Ovary (tissue), 9 donors: Measurements from ENCODE around the gene ZNF429. TPM values are rescaled to one million over a fixed set of nuclear protein-coding genes. Genes with fewer than 3 reads are reported as not detected.

Source experiments
- DNase-seq, 5 donors: peaks; one replicate each; pipeline ENCODE4 v3.0.0-alpha.2; 2019 to 2020
- H3K27ac ChIP-seq, 2 donors: fragments of 200-600 bp; one replicate each; pipeline versions ENCODE4 v1.5.1 to v1.8.0; 2019 to 2022
- H3K27me3 ChIP-seq: fragments of 200-600 bp; one replicate; pipeline ENCODE4 v1.8.0; 2022
- H3K36me3 ChIP-seq: fragments of 200-600 bp; sonication (generic); one replicate; pipeline ENCODE4 v1.5.1; 2019
- H3K4me1 ChIP-seq: one replicate; pipeline ENCODE4 v1.8.1; 2013; ENCODE audit warnings: mild to moderate bottlenecking, moderate library complexity; ENCODE audit not compliant: insufficient read depth
- H3K4me3 ChIP-seq: fragments of 200-600 bp; sonication (generic); one replicate; pipeline ENCODE4 v1.5.1; 2017
- H3K9me3 ChIP-seq, 2 donors: fragments of 200-600 bp in 1 of 2; sonication (generic) in 1 of 2; one replicate each; pipeline versions ENCODE4 v1.5.1 to v1.8.1; 2013 to 2019; ENCODE audit warnings: mild to moderate bottlenecking in 1 of 2, moderate library complexity in 1 of 2
- CTCF ChIP-seq, 3 donors: fragments of 450-650 bp in 2 of 3; fragments of 200-600 bp in 1 of 3; IDR thresholded peaks; one replicate each; pipeline versions ENCODE4 v1.5.1 to v1.8.0; 2016 to 2022; ENCODE audit warnings: antibody characterized with exemption in 3 of 3, mild to moderate bottlenecking in 1 of 3
- EP300 ChIP-seq: sonication (generic); formaldehyde crosslinking; IDR thresholded peaks from one replicate; pipeline ENCODE4 v1.6.1; 2017; ENCODE audit warnings: antibody characterized with exemption
- POLR2A ChIP-seq: fragments of 450-650 bp; IDR thresholded peaks from one replicate; pipeline ENCODE4 v1.6.1; 2017; ENCODE audit warnings: antibody characterized with exemption, mild to moderate bottlenecking, moderate library complexity
- WGBS, 3 donors: extraction: QIAGEN DNeasy Blood & Tissue Kit in 1 of 3; methylation state at CpG; one replicate each; pipeline versions ENCODE4 v1.1.5 to v1.1.7; 2013 to 2017; 5-methylcytosine and 5-hydroxymethylcytosine counted together
- intact Hi-C, 4 donors: fragments of 100-400 bp; cut with DNase I; formaldehyde crosslinking; loops; one replicate each; pipeline versions ENCODE4 v1.11.0 to v1.15.1; 2022 to 2023
- polyA plus RNA-seq, 2 donors: library from polyadenylated mRNA; stranded (reverse); fragments of 200-250 nt in 1 of 2; fragments of 350-450 nt in 1 of 2; fragmentation: Illumina TruSeq in 1 of 2; extraction: RNeasy Lipid Tissue Mini Kit (QIAGEN cat#74804) in 1 of 2; gene quantifications; one replicate each; pipeline ENCODE4 v1.2.3, GENCODE V29; 2013 to 2014
- total RNA-seq, 7 donors: library from RNA; depleted of rRNA in 2 of 7; stranded (reverse); fragments of >200 nt in 2 of 7; fragmentation: NEBNext Ultra II Directional in 3 of 7; extraction: Animal tissue kit (Norgen Biotek cat#: 25700) in 3 of 7; gene quantifications; one replicate each; pipeline versions ENCODE4 v1.1.0 to v1.2.4, GENCODE V29; 2016 to 2023
- donor health status: DM: no; HTN: no; CAD: no; lungs with moderate emphysema.
- donor health status: DM: no; HTN: no; CAD: no.
- donor health status: Bipolar disorder and iron deficiency.
- donor health status: DM: yes; HTN: yes; CAD: no.
- donor health status: DM: no; HTN: no; CAD: no.
- donor health status: DM: yes; HTN: yes; CAD: no.

ZNF429 gene
- total and polyA plus RNA-seq, 9 donors = 10.9 to 22.8 (median 13.2) TPM

DNA sequence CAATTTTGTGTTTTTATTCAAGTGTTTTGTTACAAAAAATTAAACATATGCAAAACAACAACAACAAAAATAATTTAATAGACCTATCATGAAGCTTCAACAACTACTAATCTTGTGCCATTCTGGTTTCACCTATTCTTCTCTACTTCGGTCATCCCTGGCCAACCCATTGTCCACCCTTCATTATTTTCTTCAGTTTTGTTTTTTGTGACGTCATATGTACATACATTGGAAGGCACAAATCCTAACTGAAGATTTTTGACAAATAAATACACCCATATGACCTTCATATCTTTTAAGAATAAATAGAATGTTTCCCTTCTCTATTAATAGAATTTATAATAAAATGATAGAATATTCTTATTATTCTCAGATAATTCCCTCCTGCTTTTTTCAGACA lies 69.2 kb downstream of the ZNF429 start:
- Histone ChIP-seq H3K9me3 (no peaks in the 10 kb centered on the region), H3K27ac (no peak overlapping the region)
- 65 to 94% (median 76%) methylated on average over 2 of the region's 2 CpGs for WGBS, 3 donors

DNA sequence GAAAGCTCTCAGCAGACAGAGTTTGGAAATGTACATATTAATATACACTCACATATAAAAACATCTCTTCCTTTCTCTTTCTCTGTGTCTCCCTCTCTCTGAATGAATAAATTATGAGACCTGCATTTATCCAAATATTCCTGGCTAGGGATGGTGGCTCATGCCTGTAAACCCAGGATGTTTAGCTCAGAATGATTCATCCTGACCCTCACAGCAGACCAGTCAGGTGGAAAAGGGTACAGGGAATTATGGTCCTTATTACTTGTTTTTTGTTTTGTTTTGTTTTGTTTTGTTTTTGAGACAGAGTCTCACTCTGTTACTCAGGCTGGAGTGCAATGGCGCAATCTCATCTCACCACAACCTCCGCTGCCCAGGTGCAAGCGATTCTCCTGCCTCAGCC lies 71.1 kb downstream of the ZNF429 start:
- TF ChIP-seq EP300 = no peak
- TF ChIP-seq POLR2A = no peak
- TF ChIP-seq CTCF (IDR thresholded peaks at IDR 0.05) = no peak
- DNase-seq = no peak
- WGBS, 3 donors = 95 to 99% (median 98%) methylated on average over 3 of the region's 3 CpGs

More for the DNA sequence above, 69.2 kb downstream of the ZNF429 start:
- Histone ChIP-seq H3K27me3 (no peaks in the 10 kb centered on the region), H3K4me1 (no peaks in the 10 kb centered on the region), H3K36me3 (no peaks in the 10 kb centered on the region), H3K4me3 (no peak overlapping the region)
- DNase-seq = no peak
- TF ChIP-seq EP300 = no peak
- TF ChIP-seq CTCF (IDR thresholded peaks at IDR 0.05) = no peak
- TF ChIP-seq POLR2A = no peak
- intact Hi-C loops = no loop called here

GRCh38 chr19:21580101-21580500 lies 74.7 kb downstream of the ZNF429 start:
- H3K9me3 ChIP-seq = no peaks in the 10 kb centered on the region
- WGBS, 3 donors = 51 to 59% (median 56%) methylated on average over 3 of the region's 3 CpGs

More for the DNA sequence above, 71.1 kb downstream of the ZNF429 start:
- Histone ChIP-seq H3K9me3 (no peaks in the 10 kb centered on the region), H3K27ac (no peak overlapping the region), H3K4me3 (no peak overlapping the region), H3K36me3 (no peaks in the 10 kb centered on the region), H3K27me3 (no peaks in the 10 kb centered on the region), H3K4me1 (no peaks in the 10 kb centered on the region)
- intact Hi-C loops = no loop called here

DNA sequence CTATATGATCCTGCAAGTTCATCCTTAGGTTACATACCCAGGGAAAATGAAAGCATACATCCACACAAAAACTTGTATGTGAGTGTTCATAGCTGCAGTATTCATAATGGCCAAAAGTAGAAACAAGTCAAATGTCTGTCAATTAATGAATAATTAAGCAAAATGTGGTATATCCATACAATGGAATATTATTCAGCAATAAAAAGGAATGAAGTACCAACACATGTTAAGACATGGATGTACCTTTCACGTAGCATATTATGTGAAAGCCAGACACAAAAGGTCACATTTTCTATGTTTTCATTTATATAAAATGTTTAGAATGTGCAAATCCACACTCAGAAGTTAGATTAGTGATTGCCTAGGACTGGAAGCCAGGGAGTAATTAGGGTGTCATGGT lies 75.4 kb downstream of the ZNF429 start:
- H3K4me3 ChIP-seq = no peak overlapping the region
- TF ChIP-seq POLR2A (no peak), CTCF (IDR thresholded peaks at IDR 0.05) (no peak), EP300 (no peak)
- intact Hi-C loops = no loop called here
- H3K36me3 ChIP-seq = no peaks in the 10 kb centered on the region
- no peak for DNase-seq
- H3K4me1 ChIP-seq = no peaks in the 10 kb centered on the region
- 95 to 97% (median 96%) methylated on average over 1 of the region's 1 CpG for WGBS, 3 donors
- H3K9me3 ChIP-seq = no peaks in the 10 kb centered on the region
- no peak overlapping the region for H3K27ac ChIP-seq
- H3K27me3 ChIP-seq = no peaks in the 10 kb centered on the region

More at GRCh38 chr19:21580101-21580500, 74.7 kb downstream of the ZNF429 start:
- no peak overlapping the region for H3K4me3 ChIP-seq
- intact Hi-C loops = no loop called here
- H3K4me1 ChIP-seq = no peaks in the 10 kb centered on the region
- H3K27me3 ChIP-seq = no peaks in the 10 kb centered on the region
- no peak for DNase-seq
- H3K36me3 ChIP-seq = no peaks in the 10 kb centered on the region
- no peak for TF ChIP-seq EP300
- no peak for TF ChIP-seq CTCF (IDR thresholded peaks at IDR 0.05)
- TF ChIP-seq POLR2A = no peak
- H3K27ac ChIP-seq = no peak overlapping the region
